HepG2 (cell line): Measurements from ENCODE around the gene RNF38. TPM values are rescaled to one million over a fixed set of nuclear protein-coding genes. Genes with fewer than 3 reads are reported as not detected.
A peak's percentile ranks its signal among the peaks of the same experiment; 100 is the strongest.

Experiments used
- ATAC-seq: fragments of 200-7000 bp; cut with Tn5 transposase; 3 replicates; pipeline ENCODE4 v1.9.1; 2020; ENCODE audit warnings: mild to moderate bottlenecking, moderate library complexity
- BruUV-seq: library from RNA; stranded (reverse); fragments of 400-500 nt; replicated peaks from 2 replicates; lab custom pipeline; 2021; lab: Mats Ljungman, UMichigan
- CTCF ChIA-PET: fragments of 300-600 bp; formaldehyde crosslinking; extraction: SDS; loops from one replicate; lab custom pipeline; 2021; ENCODE audit warnings: low total read pairs, inconsistent platforms, low intra/inter-chr PET ratio; lab: Yijun Ruan, JAX
- POLR2A ChIA-PET: fragments of 350-600 bp; sonication (Branson Sonifier 250); formaldehyde crosslinking; loops from one replicate; lab custom pipeline; 2020; ENCODE audit warnings: antibody characterized with exemption, inconsistent platforms; lab: Yijun Ruan, JAX
- DNase-seq: peaks from one replicate; pipeline ENCODE4 v3.0.0-alpha.2; 2015; ENCODE audit warnings: low spot score
- FAIRE-seq: peaks from 3 replicates; lab custom pipeline; 2011; peaks lifted over from hg19 to GRCh38; lab: Jason Lieb, UNC
- H2AFZ ChIP-seq: one replicate; pipeline ENCODE4 v1.6.1; 2011; ENCODE audit warnings: low read length, inconsistent platforms
- H3K27ac ChIP-seq: fragments of 300-600 bp; 3 replicates; pipeline ENCODE4 v1.8.0; 2011; ENCODE audit warnings: mixed run types, mild to moderate bottlenecking, mixed read lengths, low read length, inconsistent platforms; ENCODE audit not compliant: insufficient read depth; ENCODE audit errors: extremely low read length
- H3K27me3 ChIP-seq, 2 experiments: fragments of 200-600 bp in 1 of 2; 2 replicates in 1 of 2; 3 replicates in 1 of 2; pipeline versions ENCODE4 v1.6.0 to v1.8.0; 2011; ENCODE audit warnings: low read length in 2 of 2, mild to moderate bottlenecking in 2 of 2, moderate library complexity in 2 of 2, inconsistent platforms in 1 of 2; ENCODE audit not compliant: insufficient read depth in 2 of 2, control insufficient read depth in 1 of 2
- H3K36me3 ChIP-seq, 2 experiments: fragments of 200-600 bp in 1 of 2; replicated peaks in 1 of 2; 2 replicates in 1 of 2; 3 replicates in 1 of 2; pipeline versions ENCODE4 v1.5.1 to v1.8.0; 2011; ENCODE audit warnings: low read length in 2 of 2, inconsistent platforms in 1 of 2; ENCODE audit not compliant: insufficient read depth in 2 of 2, control insufficient read depth in 1 of 2
- H3K4me1 ChIP-seq: 2 replicates; pipeline ENCODE4 v1.5.1; 2012; ENCODE audit warnings: low read length, inconsistent platforms; ENCODE audit not compliant: insufficient read depth
- H3K4me2 ChIP-seq: 2 replicates; pipeline ENCODE4 v1.6.0; 2011; ENCODE audit warnings: low read depth, low read length, inconsistent platforms
- H3K4me3 ChIP-seq, 3 experiments: fragments of 200-600 bp in 1 of 3; sonication (generic), shearing (Covaris generic) in 1 of 3; replicated peaks in 1 of 3; 2 replicates each; pipeline ENCODE4 v1.5.1; 2011 to 2016; ENCODE audit warnings: low read length in 3 of 3, inconsistent platforms in 2 of 3, low read depth in 2 of 3, mild to moderate bottlenecking in 2 of 3, control low read depth in 1 of 3, mixed read lengths in 1 of 3; ENCODE audit not compliant: insufficient read depth in 1 of 3
- H3K79me2 ChIP-seq: one replicate; pipeline ENCODE4 v1.6.1; 2011; ENCODE audit warnings: low read length, inconsistent platforms; ENCODE audit not compliant: insufficient read depth
- H3K9ac ChIP-seq: 2 replicates; pipeline ENCODE4 v1.6.0; 2011; ENCODE audit warnings: mild to moderate bottlenecking, low read depth, low read length, inconsistent platforms; ENCODE audit not compliant: insufficient read depth
- H3K9me3 ChIP-seq: 2 replicates; pipeline ENCODE4 v1.5.1; 2012; ENCODE audit warnings: mild to moderate bottlenecking, low read length
- H4K20me1 ChIP-seq: 2 replicates; pipeline ENCODE4 v1.6.0; 2011; ENCODE audit warnings: inconsistent platforms, mild to moderate bottlenecking, low read length, moderate library complexity; ENCODE audit not compliant: insufficient read depth
- ATF1 ChIP-seq: IDR thresholded peaks from 2 replicates; pipeline ENCODE4 v1.6.1; 2016; ENCODE audit warnings: mild to moderate bottlenecking, control low read depth
- SAP130 ChIP-seq: IDR thresholded peaks from 2 replicates; pipeline ENCODE4 v1.6.1; 2016; ENCODE audit warnings: low read depth
- TBX2 ChIP-seq: sonication (generic); formaldehyde crosslinking; IDR thresholded peaks from 2 replicates; pipeline ENCODE4 v1.5.0; 2020; ENCODE audit warnings: missing genetic modification reagents, mild to moderate bottlenecking, borderline replicate concordance
- ZBTB20 ChIP-seq: sonication (generic); formaldehyde crosslinking; IDR thresholded peaks from 2 replicates; pipeline ENCODE4 v1.8.1; 2023; ENCODE audit warnings: missing genetic modification reagents, low read depth, mild to moderate bottlenecking, borderline replicate concordance
- ZNF121 ChIP-seq: sonication (generic); formaldehyde crosslinking; IDR thresholded peaks from 2 replicates; pipeline ENCODE4 v1.5.0; 2020; ENCODE audit warnings: mild to moderate bottlenecking, missing genetic modification reagents
- ZNF530 ChIP-seq: sonication (generic); formaldehyde crosslinking; IDR thresholded peaks from 2 replicates; pipeline ENCODE4 v1.5.0; 2020; ENCODE audit warnings: low read depth, mild to moderate bottlenecking, missing genetic modification reagents
- ZNF557 ChIP-seq: sonication (generic); formaldehyde crosslinking; IDR thresholded peaks from 2 replicates; pipeline ENCODE4 v1.4.0; 2020; ENCODE audit warnings: missing genetic modification reagents
- WGBS: methylation state at CpG from one replicate; pipeline ENCODE4 v1.1.6; 2017; ENCODE audit warnings: low lambda C conversion rate; 5-methylcytosine and 5-hydroxymethylcytosine counted together
- in situ Hi-C: cut with HindIII; loops from 2 replicates; pipeline ENCODE4 v1.10.0; 2017; ENCODE audit warnings: low pct_unique_long_range_greater_than_20kb; ENCODE audit not compliant: extremely low pct_ligation_motif_present
- intact Hi-C: fragments of 100-400 bp; cut with micrococcal nuclease; formaldehyde crosslinking; loops from one replicate; pipeline ENCODE4 v1.10.0; 2022; ENCODE audit not compliant: unreplicated experiment
- polyA plus RNA-seq, 8 experiments: library from polyadenylated mRNA; depleted of rRNA in 3 of 8; stranded (reverse) in 7 of 8; unstranded in 1 of 8; fragments of >200 nt; fragmentation: Illumina TruSeq in 4 of 8; extraction: Trizol in 4 of 8; gene quantifications; 2 replicates each; pipeline versions ENCODE4 v1.2.1 to v1.2.3, GENCODE V29; 2011 to 2016; ENCODE audit warnings: low read depth in 4 of 8, missing spikeins in 1 of 8, mixed read lengths in 1 of 8; ENCODE audit not compliant: insufficient read depth in 1 of 8
- total RNA-seq, 5 experiments: library from RNA; depleted of rRNA; stranded (reverse); fragments of >200 nt; fragmentation: Illumina TruSeq; extraction: Trizol; gene quantifications; 2 replicates each; pipeline ENCODE4 v1.2.3, GENCODE V29; 2016; ENCODE audit warnings: low read depth in 1 of 5
- TF ChIP-seq, protein P1 (sequence below): sonication (generic); formaldehyde crosslinking; IDR thresholded peaks from 2 replicates; pipeline ENCODE4 v1.4.0; 2020; ENCODE audit warnings: missing genetic modification reagents, mild to moderate bottlenecking, borderline replicate concordance
- TF ChIP-seq, protein P2 (sequence below): sonication (generic); formaldehyde crosslinking; IDR thresholded peaks from 2 replicates; pipeline ENCODE4 v1.5.0; 2020; ENCODE audit warnings: mild to moderate bottlenecking, missing genetic modification reagents

RNF38 gene
- total and polyA plus RNA-seq, 2 of the 13 experiments (the other 11 are each of a cell fraction or from before 2014, with no cell fraction given): 9.1 to 32.1 TPM

DNA sequence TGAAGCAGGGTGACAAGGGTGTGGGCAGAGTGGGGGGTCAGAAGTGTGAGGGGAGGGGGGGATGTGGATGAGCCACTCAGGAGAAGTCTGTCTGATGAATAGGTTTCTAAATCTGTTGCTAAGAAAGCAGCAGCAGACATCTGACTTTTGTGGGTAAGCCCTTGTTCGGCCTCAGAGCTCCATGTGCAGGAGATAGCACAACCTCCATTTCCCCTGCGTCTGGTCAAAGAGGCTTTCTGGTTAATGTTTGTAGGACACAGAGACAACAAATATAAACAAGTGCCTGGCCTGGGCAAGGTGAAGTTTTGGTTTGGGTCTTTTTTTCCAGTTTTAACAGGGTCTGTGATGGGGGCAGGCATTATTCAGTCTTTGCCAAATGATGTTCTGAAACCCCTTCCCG, 84.8 kb downstream of the RNF38 start:
- H3K4me2 ChIP-seq: peak overlapping the region; percentile 94
- ChIA-PET POLR2A (interaction anchor here (0.6 to 2.8 kb wide), 3 partner anchors 9 to 1597 kb away, joined by 3 to 11 read pairs (median 5); partner anchors contain the start of gene GNE), CTCF (no interaction called here)
- BruUV-seq: no TSS peak
- H3K79me2 ChIP-seq: no peaks in the 10 kb centered on the region
- DNase-seq: no peak
- intact Hi-C loops: no loop called here
- ATAC-seq: peak; percentile 20; the same call in 2 of the 3 replicates
- in situ Hi-C loops: no loop called here
- peaks cover 59% of the 10 kb centered on the region for H3K4me1 ChIP-seq
- H4K20me1 ChIP-seq: no peaks in the 10 kb centered on the region
- FAIRE-seq: no peak
- no peaks in the 10 kb centered on the region for H3K27me3 ChIP-seq
- peak overlapping the region; percentile 96 for H2AFZ ChIP-seq
- H3K36me3 ChIP-seq: no peaks in the 10 kb centered on the region
- H3K27ac ChIP-seq: no peak overlapping the region
- H3K9ac ChIP-seq: peak overlapping the region; percentile 57
- H3K9me3 ChIP-seq: no peaks in the 10 kb centered on the region
- WGBS: 5% methylated on average over 3 of the region's 3 CpGs
- peak; percentile 30; the same call in 1 of the 2 replicates for TF ChIP-seq SAP130 (CRISPR knock-in tag)
- TF ChIP-seq TBX2 (CRISPR knock-in tag): no peak
- H3K4me3 ChIP-seq: peak overlapping the region; percentile 38 to 67 (median 47); a peak in 5 of 6 replicates

DNA sequence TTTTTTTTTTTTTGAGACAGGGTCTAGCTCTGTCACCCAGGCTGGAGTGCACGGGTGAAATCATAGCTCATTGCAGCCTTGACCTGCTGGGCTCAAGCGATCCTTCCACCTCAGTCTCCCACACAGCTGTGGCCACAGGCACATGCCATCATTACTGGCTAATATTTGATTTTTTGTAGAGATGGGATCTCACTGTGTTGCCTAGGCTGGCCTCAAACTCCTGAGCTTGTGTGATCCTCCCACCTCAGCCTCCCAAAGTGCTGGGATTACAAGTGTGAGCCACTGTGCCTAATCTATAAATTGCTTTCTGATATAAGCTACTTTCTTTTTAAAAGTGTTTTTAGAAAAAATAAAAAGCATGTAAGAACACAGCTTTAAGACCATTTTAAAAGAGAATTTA, 85.3 kb downstream of the RNF38 start:
- ChIA-PET CTCF (no interaction called here), POLR2A (interaction anchor here (0.6 to 2.8 kb wide), 2 partner anchors 57 to 1596 kb away, joined by 3 to 11 read pairs; partner anchors contain the start of gene GNE)
- TF ChIP-seq, protein P1, sequence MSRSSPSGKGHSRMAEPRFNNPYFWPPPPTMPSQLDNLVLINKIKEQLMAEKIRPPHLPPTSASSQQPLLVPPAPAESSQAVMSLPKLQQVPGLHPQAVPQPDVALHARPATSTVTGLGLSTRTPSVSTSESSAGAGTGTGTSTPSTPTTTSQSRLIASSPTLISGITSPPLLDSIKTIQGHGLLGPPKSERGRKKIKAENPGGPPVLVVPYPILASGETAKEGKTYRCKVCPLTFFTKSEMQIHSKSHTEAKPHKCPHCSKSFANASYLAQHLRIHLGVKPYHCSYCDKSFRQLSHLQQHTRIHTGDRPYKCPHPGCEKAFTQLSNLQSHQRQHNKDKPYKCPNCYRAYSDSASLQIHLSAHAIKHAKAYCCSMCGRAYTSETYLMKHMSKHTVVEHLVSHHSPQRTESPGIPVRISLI: peak; percentile 50; the same call in 1 of the 2 replicates
- no peak for TF ChIP-seq ATF1
- TF ChIP-seq ZNF530 (CRISPR knock-in tag): no peak
- TF ChIP-seq, protein P2, sequence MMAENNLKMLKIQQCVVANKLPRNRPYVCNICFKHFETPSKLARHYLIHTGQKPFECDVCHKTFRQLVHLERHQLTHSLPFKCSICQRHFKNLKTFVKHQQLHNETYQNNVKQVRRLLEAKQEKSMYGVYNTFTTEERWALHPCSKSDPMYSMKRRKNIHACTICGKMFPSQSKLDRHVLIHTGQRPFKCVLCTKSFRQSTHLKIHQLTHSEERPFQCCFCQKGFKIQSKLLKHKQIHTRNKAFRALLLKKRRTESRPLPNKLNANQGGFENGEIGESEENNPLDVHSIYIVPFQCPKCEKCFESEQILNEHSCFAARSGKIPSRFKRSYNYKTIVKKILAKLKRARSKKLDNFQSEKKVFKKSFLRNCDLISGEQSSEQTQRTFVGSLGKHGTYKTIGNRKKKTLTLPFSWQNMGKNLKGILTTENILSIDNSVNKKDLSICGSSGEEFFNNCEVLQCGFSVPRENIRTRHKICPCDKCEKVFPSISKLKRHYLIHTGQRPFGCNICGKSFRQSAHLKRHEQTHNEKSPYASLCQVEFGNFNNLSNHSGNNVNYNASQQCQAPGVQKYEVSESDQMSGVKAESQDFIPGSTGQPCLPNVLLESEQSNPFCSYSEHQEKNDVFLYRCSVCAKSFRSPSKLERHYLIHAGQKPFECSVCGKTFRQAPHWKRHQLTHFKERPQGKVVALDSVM (CRISPR knock-in tag): peak; percentile 90
- no peak for TF ChIP-seq ZBTB20 (CRISPR knock-in tag)
- TF ChIP-seq ZNF557 (CRISPR knock-in tag): no peak
- peak; percentile 43; the same call in 1 of the 2 replicates for TF ChIP-seq ZNF121 (CRISPR knock-in tag)
- no peak overlapping the region for H3K27ac ChIP-seq
- H3K27me3 ChIP-seq: no peaks in the 10 kb centered on the region
- 0 out of 3 replicates have a peak, but pooled peaks have one; percentile 3 for ATAC-seq
- no peak overlapping the region; a peak in 1 of 6 replicates for H3K4me3 ChIP-seq
- peaks cover 55% of the 10 kb centered on the region for H3K4me1 ChIP-seq
- BruUV-seq: no TSS peak
- intact Hi-C loops: loop anchor here (1.0 kb wide), 1 partner anchor 56 kb away; the partner anchor contains the start of gene GNE
- no peaks in the 10 kb centered on the region for H3K79me2 ChIP-seq
- in situ Hi-C loops: no loop called here
- no peaks in the 10 kb centered on the region for H3K9me3 ChIP-seq
- FAIRE-seq: no peak
- H3K36me3 ChIP-seq: no peaks in the 10 kb centered on the region
- 0% methylated on average over 2 of the region's 2 CpGs for WGBS
- peak overlapping the region; percentile 94 for H3K4me2 ChIP-seq
- no peak for DNase-seq
- H3K9ac ChIP-seq: no peak overlapping the region
- H4K20me1 ChIP-seq: no peaks in the 10 kb centered on the region
- H2AFZ ChIP-seq: no peak overlapping the region
